Measurements from ENCODE around the gene ABCA2.
A peak's percentile ranks its signal among the peaks of the same experiment; 100 is the strongest.

Gene ABCA2

GRCh38 chr9:137027369-137028262 is at the start of gene ABCA2:
Gene ABCA2, minus strand, starts transcription at chr9:137028237. Its CDS starts 97 bp downstream, at chr9:137028140.
- DNase-seq = no peak

- DNase-seq = peak in 1 of 2 donors; percentile 47
Observed at GRCh38 chr9:137077010-137077747, 49.1 kb upstream of the ABCA2 start, which contains the start of gene UAP1L1. Gene UAP1L1, plus strand, starts transcription at chr9:137077517. Its CDS starts 16 bp downstream, at chr9:137077533.

- no peak for DNase-seq
Observed at GRCh38 chr9:137076636-137077009, 48.6 kb upstream of the ABCA2 start.

GRCh38 chr9:137075275-137075775 is 47.3 kb upstream of the ABCA2 start:
- no peak for DNase-seq

- no peak for DNase-seq
Observed at GRCh38 chr9:137074657-137075274, 46.7 kb upstream of the ABCA2 start.

GRCh38 chr9:137073992-137074399 is 46.0 kb upstream of the ABCA2 start:
- no peak for DNase-seq

GRCh38 chr9:137071282-137071681 is 43.2 kb upstream of the ABCA2 start:
- DNase-seq = no peak

GRCh38 chr9:137070906-137071275 is 42.9 kb upstream of the ABCA2 start:
- DNase-seq = no peak

- peak; percentile 77 to 81 for DNase-seq
Observed at GRCh38 chr9:137070201-137070905, 42.3 kb upstream of the ABCA2 start, which contains the start of gene SAPCD2. Gene SAPCD2, minus strand, starts transcription at chr9:137070557. Its CDS starts 97 bp downstream, at chr9:137070460.

- DNase-seq = no peak
Observed at GRCh38 chr9:137069508-137070091, 41.6 kb upstream of the ABCA2 start.

- no peak for DNase-seq
Observed at GRCh38 chr9:137068539-137069507, 40.8 kb upstream of the ABCA2 start.

GRCh38 chr9:137067860-137068538 is 40.0 kb upstream of the ABCA2 start:
- DNase-seq = peak; percentile 83 to 86

- DNase-seq = no peak
Observed at GRCh38 chr9:137066096-137066861, 38.2 kb upstream of the ABCA2 start.

GRCh38 chr9:137065336-137065967 is 37.4 kb upstream of the ABCA2 start:
- DNase-seq = no peak

- DNase-seq = no peak
Observed at GRCh38 chr9:137064880-137065164, 36.8 kb upstream of the ABCA2 start.

GRCh38 chr9:137064027-137064879 is 36.2 kb upstream of the ABCA2 start:
- DNase-seq = peak; percentile 43 to 62

- DNase-seq = no peak
Observed at GRCh38 chr9:137063311-137064026, 35.4 kb upstream of the ABCA2 start.

Data from activated CD4-positive, alpha-beta T cell treated with anti-CD3 and anti-CD28 coated beads for 4 hours (primary cell).